Hepatocyte (in vitro differentiated cells): ENCODE measurements around the gene HK3.

Experiments
- CTCF ChIP-seq: fragments of 200-600 bp; sonication (generic); IDR thresholded peaks from 2 replicates; pipeline ENCODE4 v1.5.1; 2016; ENCODE audit warnings: antibody characterized with exemption, mild to moderate bottlenecking; ENCODE audit not compliant: poor library complexity
- EZH2 ChIP-seq: fragments of 200-600 bp; sonication (generic); IDR thresholded peaks from 2 replicates; pipeline ENCODE4 v1.6.1; 2016; ENCODE audit warnings: antibody characterized with exemption, mild to moderate bottlenecking, borderline replicate concordance
- EZH2phosphoT487 ChIP-seq: fragments of 200-600 bp; sonication (generic); IDR thresholded peaks from one replicate; pipeline ENCODE4 v1.6.1; 2018; ENCODE audit warnings: antibody characterized with exemption, mild to moderate bottlenecking, low read depth, moderate library complexity; ENCODE audit not compliant: unreplicated experiment, severe bottlenecking

- no peak for TF ChIP-seq EZH2
- TF ChIP-seq CTCF = no peak
- no peak for TF ChIP-seq EZH2phosphoT487
Observed at GRCh38 chr5:176862330-176862995, 36.7 kb downstream of the HK3 start.
